Dendritic cell treated with granulocyte-macrophage colony-stimulating factor and Interleukin-4, amounts not matched to agents 40 ng/mL and 50 ng/mL, for 4 days (primary cell): ENCODE results near the gene VSTM2B.
"Not testable (repeated sequence)": the region's sequence is repeated elsewhere in the genome, so short reads cannot be mapped to it uniquely, and the experiment has no call there.

Source experiments
- H3K27ac Mint-ChIP-seq: one replicate; pipeline ENCODE4 v1.8.0; 2022; ENCODE audit warnings: mild to moderate bottlenecking, mixed read lengths
- H3K27me3 Mint-ChIP-seq: one replicate; pipeline ENCODE4 v1.8.0; 2022; ENCODE audit warnings: mild to moderate bottlenecking, mixed read lengths
- H3K36me3 Mint-ChIP-seq: one replicate; pipeline ENCODE4 v1.8.0; 2022; ENCODE audit warnings: low read depth, mixed read lengths
- H3K4me1 Mint-ChIP-seq: one replicate; pipeline ENCODE4 v1.8.0; 2022; ENCODE audit warnings: low read depth, mixed read lengths
- H3K4me3 Mint-ChIP-seq: one replicate; pipeline ENCODE4 v1.8.0; 2022; ENCODE audit warnings: mild to moderate bottlenecking, moderate library complexity, mixed read lengths
- H3K9me3 Mint-ChIP-seq: one replicate; pipeline ENCODE4 v1.8.0; 2022; ENCODE audit warnings: mixed read lengths
- intact Hi-C: fragments of 100-400 bp; cut with micrococcal nuclease; formaldehyde crosslinking; loops from one replicate; pipeline ENCODE4 v1.15.0; 2022

Gene VSTM2B

GRCh38 chr19:29546583-29547190 lies 20.9 kb downstream of the VSTM2B start:
- Mint-ChIP-seq H3K9me3 (no peaks in the 10 kb centered on the region), H3K27ac (no peak overlapping the region), H3K4me1 (no peaks in the 10 kb centered on the region), H3K36me3 (no peaks in the 10 kb centered on the region), H3K4me3 (no peak overlapping the region), H3K27me3 (peaks cover 2% of the 10 kb centered on the region)
- intact Hi-C loops: no loop called here

- Mint-ChIP-seq H3K27me3 (peaks cover 2% of the 10 kb centered on the region), H3K36me3 (no peaks in the 10 kb centered on the region), H3K9me3 (no peaks in the 10 kb centered on the region), H3K27ac (no peak overlapping the region), H3K4me1 (no peaks in the 10 kb centered on the region), H3K4me3 (no peak overlapping the region)
- intact Hi-C loops: no loop called here
These were observed 21.7 kb downstream of the VSTM2B start for GRCh38 chr19:29547361-29547960.

- Mint-ChIP-seq H3K36me3 (no peaks in the 10 kb centered on the region), H3K9me3 (peaks cover under 1% of the 10 kb centered on the region), H3K27ac (no peak overlapping the region), H3K4me3 (no peak overlapping the region), H3K4me1 (no peaks in the 10 kb centered on the region), H3K27me3 (peaks cover 2% of the 10 kb centered on the region)
- intact Hi-C loops: no loop called here
These were observed 22.2 kb downstream of the VSTM2B start for GRCh38 chr19:29547981-29548380.

- no peaks in the 10 kb centered on the region for H3K4me1 Mint-ChIP-seq
- H3K27me3 Mint-ChIP-seq: peaks cover 2% of the 10 kb centered on the region
- no peak overlapping the region for H3K27ac Mint-ChIP-seq
- no peaks in the 10 kb centered on the region for H3K36me3 Mint-ChIP-seq
- intact Hi-C loops: no loop called here
- H3K4me3 Mint-ChIP-seq: no peak overlapping the region
- H3K9me3 Mint-ChIP-seq: peaks cover 7% of the 10 kb centered on the region
These were observed 22.8 kb downstream of the VSTM2B start for GRCh38 chr19:29548483-29549085.

GRCh38 chr19:29549105-29550070 lies 23.6 kb downstream of the VSTM2B start:
- Mint-ChIP-seq H3K27ac (no peak overlapping the region), H3K27me3 (peaks cover 2% of the 10 kb centered on the region), H3K9me3 (peaks cover 15% of the 10 kb centered on the region), H3K4me1 (no peaks in the 10 kb centered on the region), H3K36me3 (no peaks in the 10 kb centered on the region), H3K4me3 (no peak overlapping the region)
- intact Hi-C loops: no loop called here

- no peaks in the 10 kb centered on the region for H3K4me1 Mint-ChIP-seq
These were observed 25.1 kb downstream of the VSTM2B start for GRCh38 chr19:29550896-29551295.

GRCh38 chr19:29551774-29552173 lies 26.0 kb downstream of the VSTM2B start:
- intact Hi-C loops: no loop called here
- H3K4me1 Mint-ChIP-seq: no peaks in the 10 kb centered on the region
- H3K4me3 Mint-ChIP-seq: no peak overlapping the region
- H3K36me3 Mint-ChIP-seq: no peaks in the 10 kb centered on the region
- no peak overlapping the region for H3K27ac Mint-ChIP-seq
- H3K27me3 Mint-ChIP-seq: peaks cover 2% of the 10 kb centered on the region
- H3K9me3 Mint-ChIP-seq: peaks cover 28% of the 10 kb centered on the region

More at GRCh38 chr19:29550896-29551295, 25.1 kb downstream of the VSTM2B start:
- Mint-ChIP-seq H3K4me3 (no peak overlapping the region), H3K36me3 (no peaks in the 10 kb centered on the region), H3K27ac (no peak overlapping the region), H3K9me3 (peaks cover 28% of the 10 kb centered on the region), H3K27me3 (peaks cover 2% of the 10 kb centered on the region)
- intact Hi-C loops: no loop called here

DNA sequence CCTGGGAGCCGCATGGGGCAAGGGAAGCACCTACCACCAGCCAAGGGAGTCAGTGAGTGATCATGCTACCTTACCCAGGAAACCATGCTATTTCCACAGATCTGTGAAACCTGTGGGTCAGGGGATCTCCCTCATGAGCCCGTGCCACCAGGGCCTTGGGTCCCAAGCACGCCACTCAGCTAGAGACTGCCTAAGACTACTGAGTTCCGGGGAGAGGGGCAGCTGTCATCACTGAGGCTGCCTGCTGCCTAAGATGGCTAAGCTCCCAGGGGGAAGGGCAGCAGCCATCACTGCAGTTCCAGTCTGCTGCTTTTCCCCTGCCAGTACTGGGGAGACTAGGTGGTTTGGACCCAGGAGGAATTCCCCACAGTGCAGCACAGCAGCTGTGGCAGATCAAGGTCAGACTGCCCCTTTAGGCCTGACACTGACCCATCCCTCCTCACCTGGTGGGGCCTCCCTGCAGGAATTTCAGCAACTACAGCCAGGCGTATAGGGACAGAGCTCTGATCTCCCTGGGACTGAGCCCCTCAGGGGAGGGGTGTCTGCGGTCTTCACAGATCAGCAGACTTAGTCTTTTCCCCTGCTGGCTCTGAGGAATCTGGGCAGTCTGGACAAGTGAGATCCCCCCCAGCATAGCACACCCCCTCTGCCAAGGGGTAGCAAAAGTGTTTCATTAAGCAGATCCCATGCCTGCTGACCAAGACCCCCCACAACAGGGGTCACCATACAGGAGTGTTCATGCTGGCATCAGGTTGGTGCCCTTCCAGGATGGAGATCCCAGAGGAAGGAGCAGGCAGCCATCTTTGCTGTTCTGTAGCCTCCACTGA lies 26.9 kb downstream of the VSTM2B start:
- no peaks in the 10 kb centered on the region for H3K4me1 Mint-ChIP-seq
- no peak overlapping the region for H3K27ac Mint-ChIP-seq
- intact Hi-C loops: no loop called here
- no peaks in the 10 kb centered on the region for H3K36me3 Mint-ChIP-seq
- no peak overlapping the region for H3K4me3 Mint-ChIP-seq
- peaks cover 28% of the 10 kb centered on the region for H3K9me3 Mint-ChIP-seq
- H3K27me3 Mint-ChIP-seq: no peaks in the 10 kb centered on the region

GRCh38 chr19:29554149-29554548 lies 28.4 kb downstream of the VSTM2B start:
- Mint-ChIP-seq H3K9me3 (peaks cover 28% of the 10 kb centered on the region), H3K4me1 (no peaks in the 10 kb centered on the region), H3K4me3 (no peak overlapping the region), H3K36me3 (no peaks in the 10 kb centered on the region), H3K27me3 (no peaks in the 10 kb centered on the region), H3K27ac (no peak overlapping the region)
- intact Hi-C loops: no loop called here

DNA sequence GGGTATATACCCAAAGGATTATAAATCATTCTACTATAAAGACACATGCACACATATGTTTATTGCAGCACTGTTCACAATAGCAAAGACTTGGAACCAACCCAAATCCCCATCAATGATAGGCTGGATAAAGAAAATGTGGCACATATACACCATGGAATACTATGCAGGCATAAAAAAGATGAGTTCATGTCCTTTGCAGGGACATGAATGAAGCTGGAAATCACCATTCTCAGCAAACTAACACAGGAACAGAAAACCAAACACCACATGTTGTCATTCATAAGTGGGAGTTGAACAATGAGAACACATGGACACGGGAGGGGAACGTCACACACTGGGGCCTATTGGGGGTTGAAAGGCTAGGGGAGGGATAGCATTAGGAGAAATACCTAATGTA lies 33.3 kb downstream of the VSTM2B start:
- H3K9me3 Mint-ChIP-seq: peaks cover 29% of the 10 kb centered on the region
- intact Hi-C loops, H3K36me3 Mint-ChIP-seq, H3K4me3 Mint-ChIP-seq, H3K27me3 Mint-ChIP-seq, H3K27ac Mint-ChIP-seq, H3K4me1 Mint-ChIP-seq: not testable (repeated sequence)

- peaks cover 23% of the 10 kb centered on the region for H3K9me3 Mint-ChIP-seq
- H3K4me1 Mint-ChIP-seq: no peaks in the 10 kb centered on the region
- H3K27me3 Mint-ChIP-seq: peaks cover 4% of the 10 kb centered on the region
- no peak overlapping the region for H3K4me3 Mint-ChIP-seq
- intact Hi-C loops: no loop called here
- no peak overlapping the region for H3K27ac Mint-ChIP-seq
- H3K36me3 Mint-ChIP-seq: no peaks in the 10 kb centered on the region
These were observed 33.9 kb downstream of the VSTM2B start for GRCh38 chr19:29559743-29560142.

- H3K9me3 Mint-ChIP-seq: peaks cover 15% of the 10 kb centered on the region
- H3K36me3 Mint-ChIP-seq: no peaks in the 10 kb centered on the region
- no peaks in the 10 kb centered on the region for H3K4me1 Mint-ChIP-seq
- H3K27ac Mint-ChIP-seq: no peak overlapping the region
- H3K4me3 Mint-ChIP-seq: no peak overlapping the region
- intact Hi-C loops: no loop called here
- peaks cover 4% of the 10 kb centered on the region for H3K27me3 Mint-ChIP-seq
These were observed 34.7 kb downstream of the VSTM2B start for GRCh38 chr19:29560313-29561075.

DNA sequence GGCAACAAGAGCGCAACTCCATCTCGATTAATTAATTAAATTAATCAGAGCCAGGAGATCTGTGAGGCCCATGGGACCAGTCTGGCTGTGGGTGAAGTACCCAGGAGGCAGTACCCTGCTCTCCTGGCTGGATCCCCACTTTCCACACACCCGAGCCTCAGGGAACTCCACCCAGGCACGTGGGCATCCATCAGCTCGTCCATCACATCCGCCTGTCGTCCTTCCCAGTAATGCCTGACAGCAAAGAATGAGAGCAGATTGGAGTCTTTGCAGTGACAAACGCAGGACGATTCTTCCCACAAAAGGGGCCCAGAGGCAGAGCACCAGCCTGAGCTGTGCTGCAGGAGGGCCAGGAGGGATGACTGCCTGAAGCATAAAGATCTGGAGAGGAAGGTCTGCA lies 35.8 kb downstream of the VSTM2B start:
- intact Hi-C loops: no loop called here
- Mint-ChIP-seq H3K27ac (no peak overlapping the region), H3K27me3 (peaks cover 4% of the 10 kb centered on the region), H3K4me1 (no peaks in the 10 kb centered on the region), H3K36me3 (no peaks in the 10 kb centered on the region), H3K4me3 (no peak overlapping the region), H3K9me3 (peaks cover 13% of the 10 kb centered on the region)
